ENCODE measurements around the gene LMF2.

- TF ChIP-seq EZH2phosphoT487 (IDR thresholded peaks at IDR 0.05; ENCODE audit: low read depth) (no peak), CTCF (IDR thresholded peaks at IDR 0.05; ENCODE audit: low read depth, low read length) (no peak)
Observed at GRCh38 chr22:50548921-50549790, 41.7 kb upstream of the LMF2 start.
